ENCODE data around the gene ZNF460. TPM values are rescaled to one million over a fixed set of nuclear protein-coding genes. Genes with fewer than 3 reads are reported as not detected.

Gene ZNF460
- total and polyA plus RNA-seq, 8 donors, result 3.7 to 55.3 (median 6.1) TPM

GRCh38 chr19:57240311-57241090 is 39.8 kb upstream of the ZNF460 start, which contains the start of gene ZNF805:
Gene ZNF805, plus strand, starts transcription at chr19:57240632. Its CDS starts 260 bp downstream, at chr19:57240892.
- intact Hi-C loops (cut with DNase I), result no loop called here
- peak within 1 kb of the TSS; percentile 85 for H3K27ac ChIP-seq
- no peaks in the 10 kb centered on the region for H3K27me3 ChIP-seq
- H3K9me3 ChIP-seq, result no peaks in the 10 kb centered on the region
- peak in 1 of 2 donors; percentile 9 for TF ChIP-seq CTCF (IDR thresholded peaks at IDR 0.05)
- H3K4me1 ChIP-seq, result peaks cover 9 to 23% of the 10 kb centered on the region in 2 donors
- peak within 1 kb of the TSS; percentile 77 to 97 for H3K4me3 ChIP-seq
- peaks cover 0 to 15% of the 10 kb centered on the region in 2 donors for H3K36me3 ChIP-seq
- DNase-seq (peak; percentile 91 to 95 (median 95)), ATAC-seq (peak; percentile 99)

GRCh38 chr19:57241176-57241575 is 39.1 kb upstream of the ZNF460 start:
- H3K36me3 ChIP-seq, result peaks cover 0 to 22% of the 10 kb centered on the region in 2 donors
- H3K27ac ChIP-seq, result peak overlapping the region; percentile 85
- TF ChIP-seq CTCF (IDR thresholded peaks at IDR 0.05), result no peak
- intact Hi-C loops (cut with DNase I), result no loop called here
- peaks cover 9 to 23% of the 10 kb centered on the region in 2 donors for H3K4me1 ChIP-seq
- H3K27me3 ChIP-seq, result no peaks in the 10 kb centered on the region
- H3K4me3 ChIP-seq, result peak overlapping the region; percentile 77 to 97
- DNase-seq (peak in 2 of 4 donors; percentile 0 to 6), ATAC-seq (peak; percentile 7)
- H3K9me3 ChIP-seq, result no peaks in the 10 kb centered on the region

- intact Hi-C loops (cut with DNase I), result no loop called here
- no peak for ATAC-seq
- H3K27ac ChIP-seq, result no peak overlapping the region
- peaks cover 0 to 37% of the 10 kb centered on the region in 2 donors for H3K36me3 ChIP-seq
- no peak for TF ChIP-seq CTCF (IDR thresholded peaks at IDR 0.05)
- H3K27me3 ChIP-seq, result no peaks in the 10 kb centered on the region
- no peaks in the 10 kb centered on the region for H3K9me3 ChIP-seq
- DNase-seq, result no peak
- H3K4me3 ChIP-seq, result no peak overlapping the region
- peaks cover 9 to 23% of the 10 kb centered on the region in 2 donors for H3K4me1 ChIP-seq
These were observed 37.5 kb upstream of the ZNF460 start for GRCh38 chr19:57242821-57243220.

- no peak for TF ChIP-seq CTCF (IDR thresholded peaks at IDR 0.05)
- ATAC-seq (no peak), DNase-seq (no peak)
- intact Hi-C loops (cut with DNase I), result no loop called here
- H3K27me3 ChIP-seq, result no peaks in the 10 kb centered on the region
- no peak overlapping the region for H3K27ac ChIP-seq
- peaks cover 9 to 23% of the 10 kb centered on the region in 2 donors for H3K4me1 ChIP-seq
- H3K36me3 ChIP-seq, result peaks cover 0 to 52% of the 10 kb centered on the region in 2 donors
- H3K4me3 ChIP-seq, result no peak overlapping the region
- H3K9me3 ChIP-seq, result no peaks in the 10 kb centered on the region
These were observed 35.8 kb upstream of the ZNF460 start for GRCh38 chr19:57244513-57244912.

GRCh38 chr19:57245066-57245465 is 35.2 kb upstream of the ZNF460 start:
- Histone ChIP-seq H3K4me1 (peaks cover 9 to 20% of the 10 kb centered on the region in 2 donors), H3K27ac (no peak overlapping the region), H3K27me3 (no peaks in the 10 kb centered on the region), H3K9me3 (no peaks in the 10 kb centered on the region), H3K4me3 (no peak overlapping the region), H3K36me3 (peaks cover 0 to 55% of the 10 kb centered on the region in 2 donors)
- no peak for DNase-seq
- TF ChIP-seq CTCF (IDR thresholded peaks at IDR 0.05), result no peak
- no peak for ATAC-seq
- intact Hi-C loops (cut with DNase I), result no loop called here

Data from left lung (tissue), 10 donors.